IMR-90 (cell line): ENCODE results near the gene IL1RL1. TPM values are rescaled to one million over a fixed set of nuclear protein-coding genes. Genes with fewer than 3 reads are reported as not detected.

Experiments
- ATAC-seq: fragments of 200-7000 bp; cut with Tn5 transposase; 2 replicates; pipeline ENCODE4 v1.9.1; 2020; ENCODE audit warnings: low read depth, mild to moderate bottlenecking, moderate library complexity
- BruUV-seq: library from RNA; stranded (reverse); fragments of 400-500 nt; replicated peaks from 2 replicates; lab custom pipeline; 2021; lab: Mats Ljungman, UMichigan
- CTCF ChIA-PET: fragments of 300-600 bp; formaldehyde crosslinking; extraction: SDS; loops from one replicate; lab custom pipeline; 2021; ENCODE audit warnings: antibody characterized with exemption; lab: Yijun Ruan, JAX
- POLR2A ChIA-PET: fragments of 300-600 bp; sonication (Branson Sonifier 250); formaldehyde crosslinking; loops from one replicate; lab custom pipeline; 2022; ENCODE audit warnings: antibody characterized with exemption; ENCODE audit not compliant: unreplicated experiment; lab: Charles Lee
- DNase-seq: peaks from one replicate; pipeline ENCODE4 v3.0.0; 2013
- H2AFZ ChIP-seq: replicated peaks from 2 replicates; pipeline ENCODE3; 2013; ENCODE audit warnings: low read length, mild to moderate bottlenecking; ENCODE audit not compliant: poor library complexity
- H2AK5ac ChIP-seq: 2 replicates; pipeline ENCODE4 v1.6.1; 2013; ENCODE audit warnings: low read depth, low read length, inconsistent platforms
- H2AK9ac ChIP-seq: replicated peaks from 2 replicates; pipeline ENCODE3; 2013; ENCODE audit warnings: mild to moderate bottlenecking, low read depth, low read length, moderate library complexity; ENCODE audit not compliant: poor library complexity
- H2BK120ac ChIP-seq: 2 replicates; pipeline ENCODE4 v1.6.1; 2013; ENCODE audit warnings: low read depth, low read length, inconsistent platforms
- H2BK15ac ChIP-seq: 3 replicates; pipeline ENCODE4 v1.6.1; 2013; ENCODE audit warnings: low read depth, low read length, inconsistent platforms
- H2BK20ac ChIP-seq: 2 replicates; pipeline ENCODE4 v1.6.1; 2013; ENCODE audit warnings: low read depth, mild to moderate bottlenecking, inconsistent platforms, low read length, moderate library complexity
- H2BK5ac ChIP-seq: 2 replicates; pipeline ENCODE4 v1.6.1; 2013; ENCODE audit warnings: mild to moderate bottlenecking, low read depth, low read length, inconsistent platforms; ENCODE audit not compliant: poor library complexity, severe bottlenecking
- H3K14ac ChIP-seq: replicated peaks from 2 replicates; pipeline ENCODE4 v1.6.1; 2013; ENCODE audit warnings: low read depth, low read length, inconsistent platforms
- H3K18ac ChIP-seq: 2 replicates; pipeline ENCODE4 v1.6.1; 2013; ENCODE audit warnings: low read depth, low read length, control low read depth
- H3K23ac ChIP-seq: 2 replicates; pipeline ENCODE4 v1.6.1; 2013; ENCODE audit warnings: low read depth, low read length, inconsistent platforms
- H3K27ac ChIP-seq: 2 replicates; pipeline ENCODE4 v1.5.1; 2013; ENCODE audit warnings: mild to moderate bottlenecking, control low read depth, low read length; ENCODE audit not compliant: insufficient read depth
- H3K27me3 ChIP-seq: 2 replicates; pipeline ENCODE4 v1.6.1; 2013; ENCODE audit warnings: low read length; ENCODE audit not compliant: control insufficient read depth, insufficient read depth
- H3K36me3 ChIP-seq: 2 replicates; pipeline ENCODE4 v1.6.1; 2013; ENCODE audit warnings: low read length, mixed read lengths; ENCODE audit not compliant: control insufficient read depth, insufficient read depth
- H3K4ac ChIP-seq: 2 replicates; pipeline ENCODE4 v1.6.1; 2013; ENCODE audit warnings: low read depth, low read length, inconsistent platforms
- H3K4me1 ChIP-seq: 2 replicates; pipeline ENCODE4 v1.6.1; 2013; ENCODE audit warnings: low read length, mixed read lengths; ENCODE audit not compliant: control insufficient read depth, insufficient read depth
- H3K4me2 ChIP-seq: 2 replicates; pipeline ENCODE4 v1.6.1; 2013; ENCODE audit warnings: low read depth, mild to moderate bottlenecking, control low read depth, low read length, moderate library complexity
- H3K4me3 ChIP-seq: 2 replicates; pipeline ENCODE4 v1.5.1; 2013; ENCODE audit warnings: low read depth, mild to moderate bottlenecking, control low read depth, low read length, moderate library complexity; ENCODE audit not compliant: insufficient read depth
- H3K56ac ChIP-seq: 2 replicates; pipeline ENCODE4 v1.6.1; 2013; ENCODE audit warnings: low read length, inconsistent platforms; ENCODE audit not compliant: insufficient read depth; ENCODE audit errors: extremely low read depth
- H3K79me1 ChIP-seq, 2 experiments: 2 replicates each; pipeline ENCODE4 v1.6.1; 2013; ENCODE audit warnings: low read length in 2 of 2, inconsistent platforms in 1 of 2, low read depth in 1 of 2
- H3K9ac ChIP-seq: 2 replicates; pipeline ENCODE4 v1.6.1; 2013; ENCODE audit warnings: low read depth, low read length, control low read depth
- H3K9me1 ChIP-seq: 2 replicates; pipeline ENCODE4 v1.6.1; 2013; ENCODE audit warnings: low read length, inconsistent platforms; ENCODE audit not compliant: insufficient read depth
- H3K9me3 ChIP-seq: 2 replicates; pipeline ENCODE4 v1.6.1; 2013; ENCODE audit warnings: low read length; ENCODE audit not compliant: control insufficient read depth, insufficient read depth
- H4K20me1 ChIP-seq: 2 replicates; pipeline ENCODE4 v1.6.1; 2013; ENCODE audit warnings: low read length, inconsistent platforms; ENCODE audit not compliant: insufficient read depth
- H4K5ac ChIP-seq: 2 replicates; pipeline ENCODE4 v1.6.1; 2013; ENCODE audit warnings: mild to moderate bottlenecking, low read depth, low read length, control low read depth
- H4K8ac ChIP-seq, 2 experiments: 2 replicates each; pipeline ENCODE4 v1.6.1; 2013; ENCODE audit warnings: low read depth in 2 of 2, low read length in 2 of 2, control low read depth in 1 of 2, inconsistent platforms in 1 of 2
- H4K91ac ChIP-seq: 2 replicates; pipeline ENCODE4 v1.6.1; 2013; ENCODE audit warnings: low read depth, low read length, inconsistent platforms; ENCODE audit not compliant: insufficient read depth
- CEBPB ChIP-seq: IDR thresholded peaks from 2 replicates; pipeline ENCODE4 v1.6.1; 2012; ENCODE audit warnings: low read depth, low read length, improper control_type of control experiment
- RCOR1 ChIP-seq: IDR thresholded peaks from 2 replicates; pipeline ENCODE4 v1.6.1; 2012; ENCODE audit warnings: mild to moderate bottlenecking, low read length, improper control_type of control experiment; ENCODE audit not compliant: insufficient replicate concordance
- SMC3 ChIP-seq: fragments of 150-350 bp; IDR thresholded peaks from 2 replicates; pipeline ENCODE4 v1.6.1; 2016; ENCODE audit warnings: low read depth, mild to moderate bottlenecking, antibody characterized with exemption, low read length, moderate library complexity
- dilution Hi-C: fragments of 300-500 bp; cut with HindIII; formaldehyde crosslinking; loops from one replicate; pipeline ENCODE4 v1.14.3; 2018; ENCODE audit warnings: low sequenced_read_pairs; ENCODE audit not compliant: unreplicated experiment
- in situ Hi-C: fragments of 300-500 bp; cut with MboI; formaldehyde crosslinking; loops from 3 replicates; pipeline ENCODE4 v1.14.3; 2019; ENCODE audit warnings: low sequenced_read_pairs, inconsistent platforms, mixed read lengths
- intact Hi-C: fragments of 100-400 bp; cut with micrococcal nuclease; formaldehyde crosslinking; loops from 2 replicates; pipeline ENCODE4 v1.10.0; 2022
- polyA plus RNA-seq, 3 experiments: library from polyadenylated mRNA; depleted of rRNA; stranded (reverse); fragments of >200 nt; gene quantifications; 2 replicates each; pipeline ENCODE4 v1.2.3, GENCODE V29; 2012; ENCODE audit warnings: low replicate concordance in 1 of 3
- total RNA-seq: library from RNA; depleted of rRNA; stranded (reverse); fragments of >200 nt; gene quantifications from 2 replicates; pipeline ENCODE4 v1.2.3, GENCODE V29; 2012; rRNA removed
- TF ChIP-seq, protein P1 (sequence below): fragments of 150-350 bp; IDR thresholded peaks from 2 replicates; pipeline ENCODE4 v1.6.1; 2016; ENCODE audit warnings: low read depth, mild to moderate bottlenecking, low read length, moderate library complexity, borderline replicate concordance

IL1RL1 gene
- total and polyA plus RNA-seq, 2 of the 4 experiments (the other 2 are of a cell fraction) = under 0.01 to 0.14 TPM

DNA sequence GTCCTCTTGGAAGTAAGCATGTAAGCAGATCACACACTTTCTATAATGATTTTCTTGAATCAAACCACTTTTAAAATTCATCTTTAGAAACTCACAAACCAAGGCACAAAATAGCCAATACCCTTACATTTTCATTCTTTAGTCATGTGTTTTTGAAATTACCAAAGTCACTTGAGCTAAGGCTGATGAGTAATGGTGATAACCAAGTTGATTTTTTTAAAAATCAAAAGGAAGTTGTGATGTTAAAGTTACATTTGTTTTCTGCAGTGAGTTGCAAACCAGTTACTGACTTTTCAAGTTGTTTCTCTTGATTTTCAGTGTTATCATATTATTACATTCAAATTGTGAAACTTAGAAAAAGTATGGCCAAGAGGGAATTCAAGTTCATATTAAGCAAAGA lies 90.1 kb downstream of the IL1RL1 start:
- ChIA-PET POLR2A (no interaction called here), CTCF (no interaction called here)
- no peak overlapping the region for H4K8ac ChIP-seq
- no peak overlapping the region for H2AK5ac ChIP-seq
- H3K27me3 ChIP-seq = no peaks in the 10 kb centered on the region; the same call in 1 of the 2 replicates
- intact Hi-C loops = no loop called here
- no peak overlapping the region for H2BK15ac ChIP-seq
- no peak overlapping the region for H4K91ac ChIP-seq
- no peaks in the 10 kb centered on the region for H3K36me3 ChIP-seq
- H4K20me1 ChIP-seq = no peaks in the 10 kb centered on the region
- H2BK120ac ChIP-seq = no peak overlapping the region
- no peak overlapping the region for H2AFZ ChIP-seq
- no peak overlapping the region for H2AK9ac ChIP-seq
- H3K18ac ChIP-seq = no peak overlapping the region
- no peaks in the 10 kb centered on the region for H3K79me1 ChIP-seq
- TF ChIP-seq, protein P1, sequence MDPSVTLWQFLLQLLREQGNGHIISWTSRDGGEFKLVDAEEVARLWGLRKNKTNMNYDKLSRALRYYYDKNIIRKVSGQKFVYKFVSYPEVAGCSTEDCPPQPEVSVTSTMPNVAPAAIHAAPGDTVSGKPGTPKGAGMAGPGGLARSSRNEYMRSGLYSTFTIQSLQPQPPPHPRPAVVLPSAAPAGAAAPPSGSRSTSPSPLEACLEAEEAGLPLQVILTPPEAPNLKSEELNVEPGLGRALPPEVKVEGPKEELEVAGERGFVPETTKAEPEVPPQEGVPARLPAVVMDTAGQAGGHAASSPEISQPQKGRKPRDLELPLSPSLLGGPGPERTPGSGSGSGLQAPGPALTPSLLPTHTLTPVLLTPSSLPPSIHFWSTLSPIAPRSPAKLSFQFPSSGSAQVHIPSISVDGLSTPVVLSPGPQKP = no peak
- TF ChIP-seq CEBPB = no peak
- TF ChIP-seq SMC3 = no peak
- no peak for TF ChIP-seq RCOR1
- H3K9me3 ChIP-seq = no peaks in the 10 kb centered on the region
- H2BK5ac ChIP-seq = no peak overlapping the region
- H3K14ac ChIP-seq = no peak overlapping the region
- H3K27ac ChIP-seq = no peak overlapping the region
- H3K4me2 ChIP-seq = no peak overlapping the region
- no peak overlapping the region for H3K56ac ChIP-seq
- H4K5ac ChIP-seq = no peak overlapping the region
- H3K4me1 ChIP-seq = no peaks in the 10 kb centered on the region
- ATAC-seq (no peak), DNase-seq (no peak)
- no peak overlapping the region for H3K23ac ChIP-seq
- in situ Hi-C loops = no loop called here
- no peak overlapping the region for H2BK20ac ChIP-seq
- H3K9me1 ChIP-seq = no peaks in the 10 kb centered on the region
- H3K4ac ChIP-seq = no peak overlapping the region
- dilution Hi-C loops = no loop called here
- H3K9ac ChIP-seq = no peak overlapping the region
- BruUV-seq = no TSS peak
- H3K4me3 ChIP-seq = no peak overlapping the region

Other genes with a start within 250 kb of the IL1RL1 start
- gene IL1R1, start 168.8 kb upstream of the IL1RL1 start, total RNA-seq = 6.5 and 8.1 TPM in 2 replicates
- 11.3 and 13.8 TPM in 2 replicates for gene IL1R1, start 168.8 kb upstream of the IL1RL1 start, polyA plus RNA-seq (2012; rRNA removed)
- gene IL1RL2, start 124.5 kb upstream of the IL1RL1 start, total RNA-seq = 0.28 and 0.36 TPM in 2 replicates
- gene IL1RL2, start 124.5 kb upstream of the IL1RL1 start, polyA plus RNA-seq (2012; rRNA removed) = 0.09 and 0.26 TPM in 2 replicates
- 0.18 and 0.28 TPM in 2 replicates for gene IL18R1, start 44.2 kb downstream of the IL1RL1 start, total RNA-seq
- gene IL18R1, start 44.2 kb downstream of the IL1RL1 start, polyA plus RNA-seq (2012; rRNA removed) = 0.14 and 0.24 TPM in 2 replicates
- gene IL18RAP, start 111.6 kb downstream of the IL1RL1 start, total RNA-seq = not detected in 2 replicates
- gene IL18RAP, start 111.6 kb downstream of the IL1RL1 start, polyA plus RNA-seq (2012; rRNA removed) = not detected in 2 replicates
- not detected in 2 replicates for gene SLC9A4, start 161.7 kb downstream of the IL1RL1 start, total RNA-seq
- not detected in 2 replicates for gene SLC9A4, start 161.7 kb downstream of the IL1RL1 start, polyA plus RNA-seq (2012; rRNA removed)